OCI-LY7 (cell line): Measurements from ENCODE around the gene TMEM178B.

Source experiments
- EZH2phosphoT487 ChIP-seq: fragments of 200-600 bp; sonication (generic); IDR thresholded peaks from 2 replicates; pipeline ENCODE4 v1.6.1; 2018; ENCODE audit warnings: low read depth, borderline replicate concordance, mild to moderate bottlenecking, mixed run types, antibody characterized with exemption, low read length, moderate library complexity, mixed read lengths
- TF ChIP-seq, protein P1 (sequence below): fragments of 200-600 bp; sonication (generic); conservative IDR thresholded peaks from 2 replicates; pipeline ENCODE4 v1.5.1; 2014; ENCODE audit warnings: mild to moderate bottlenecking, antibody characterized with exemption, low read length, moderate library complexity, mixed read lengths

DNA sequence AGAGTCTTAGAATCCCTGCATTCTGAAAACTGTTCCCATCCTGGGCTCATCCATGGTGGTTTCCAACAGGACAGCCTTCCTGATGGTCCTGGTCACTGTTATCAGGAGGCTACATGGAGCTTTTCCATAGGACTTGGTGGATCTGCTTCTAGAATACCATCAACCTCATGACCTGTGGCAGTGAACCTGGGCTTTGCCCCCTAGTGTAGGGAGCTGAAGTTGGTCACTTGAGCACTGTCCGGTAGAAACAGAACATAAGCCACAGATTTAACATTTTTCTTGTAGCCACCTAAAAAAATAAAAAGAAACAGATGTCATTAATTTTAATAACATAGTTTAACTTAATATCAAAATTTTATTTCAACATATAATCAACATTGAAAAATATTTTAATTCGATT is 165.8 kb downstream of the TMEM178B start:
- TF ChIP-seq, protein P1, sequence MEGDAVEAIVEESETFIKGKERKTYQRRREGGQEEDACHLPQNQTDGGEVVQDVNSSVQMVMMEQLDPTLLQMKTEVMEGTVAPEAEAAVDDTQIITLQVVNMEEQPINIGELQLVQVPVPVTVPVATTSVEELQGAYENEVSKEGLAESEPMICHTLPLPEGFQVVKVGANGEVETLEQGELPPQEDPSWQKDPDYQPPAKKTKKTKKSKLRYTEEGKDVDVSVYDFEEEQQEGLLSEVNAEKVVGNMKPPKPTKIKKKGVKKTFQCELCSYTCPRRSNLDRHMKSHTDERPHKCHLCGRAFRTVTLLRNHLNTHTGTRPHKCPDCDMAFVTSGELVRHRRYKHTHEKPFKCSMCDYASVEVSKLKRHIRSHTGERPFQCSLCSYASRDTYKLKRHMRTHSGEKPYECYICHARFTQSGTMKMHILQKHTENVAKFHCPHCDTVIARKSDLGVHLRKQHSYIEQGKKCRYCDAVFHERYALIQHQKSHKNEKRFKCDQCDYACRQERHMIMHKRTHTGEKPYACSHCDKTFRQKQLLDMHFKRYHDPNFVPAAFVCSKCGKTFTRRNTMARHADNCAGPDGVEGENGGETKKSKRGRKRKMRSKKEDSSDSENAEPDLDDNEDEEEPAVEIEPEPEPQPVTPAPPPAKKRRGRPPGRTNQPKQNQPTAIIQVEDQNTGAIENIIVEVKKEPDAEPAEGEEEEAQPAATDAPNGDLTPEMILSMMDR, result no peak
- TF ChIP-seq EZH2phosphoT487, result no peak
